Brain microvascular endothelial cell (primary cell): Measurements from ENCODE around the gene RTP4.

Experiments
- DNase-seq: peaks from one replicate; pipeline ENCODE4 v3.0.0-alpha.2; 2020
- H3K27ac ChIP-seq: fragments of 250-450 bp; sonication (Bioruptor Pico); 2 replicates; pipeline ENCODE4 v1.5.1; 2020; ENCODE audit warnings: mild to moderate bottlenecking, moderate library complexity
- H3K27me3 ChIP-seq: fragments of 250-450 bp; sonication (Bioruptor Pico); replicated peaks from 2 replicates; pipeline ENCODE4 v1.5.1; 2020; ENCODE audit warnings: mild to moderate bottlenecking
- H3K36me3 ChIP-seq: fragments of 250-450 bp; sonication (Bioruptor Pico); replicated peaks from 2 replicates; pipeline ENCODE4 v1.5.1; 2020; ENCODE audit warnings: mild to moderate bottlenecking
- H3K4me3 ChIP-seq: 2 replicates; pipeline ENCODE4 v1.5.1; 2011; ENCODE audit warnings: low read depth, mild to moderate bottlenecking, control low read depth, low read length, moderate library complexity
- in situ Hi-C: cut with HindIII; loops from 2 replicates; pipeline ENCODE4 v1.10.0; 2017; ENCODE audit warnings: low sequenced_read_pairs, low pct_ligation_motif_present
- TF ChIP-seq, protein P1 (sequence below): IDR thresholded peaks from 2 replicates; pipeline ENCODE4 v1.5.1; 2011; ENCODE audit warnings: low read depth, mild to moderate bottlenecking, moderate library complexity, low read length, control low read depth, inconsistent platforms; ENCODE audit errors: missing control alignments

Gene RTP4

DNA sequence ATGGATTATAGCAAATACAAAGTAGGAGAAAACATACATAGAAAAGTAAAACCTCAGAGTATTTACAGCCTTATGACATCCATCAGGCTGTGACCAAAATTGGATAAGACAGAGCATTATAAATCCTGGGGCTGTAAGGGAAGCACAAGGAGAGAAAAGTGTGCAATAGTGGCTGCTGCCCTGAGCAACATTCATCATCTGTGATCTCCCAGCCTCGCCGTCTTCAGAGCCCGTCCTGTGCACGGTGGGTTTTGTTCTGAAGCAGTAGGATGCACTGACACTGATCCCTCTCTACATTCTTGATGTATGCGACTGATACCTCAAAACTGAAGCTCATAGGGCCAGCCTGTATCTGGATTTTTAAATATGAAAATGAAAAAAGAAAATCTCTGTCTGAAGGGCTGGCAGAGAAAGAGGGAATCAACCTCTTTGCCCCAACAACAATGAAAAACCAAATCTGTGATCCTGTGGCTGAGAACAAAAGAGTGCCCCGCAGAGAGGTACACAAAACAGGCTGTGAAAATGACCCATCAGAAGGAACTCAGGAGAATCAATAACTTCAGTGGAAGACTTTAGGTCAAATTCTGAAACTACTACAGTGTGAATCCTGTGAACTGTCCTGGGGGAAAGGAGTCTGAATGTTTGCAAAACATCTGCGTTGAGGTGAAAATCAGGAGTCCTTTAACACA is 8.2 kb upstream of the RTP4 start:
- Histone ChIP-seq H3K36me3 (no peaks in the 10 kb centered on the region), H3K4me3 (no peak overlapping the region), H3K27ac (no peak overlapping the region), H3K27me3 (no peaks in the 10 kb centered on the region)
- TF ChIP-seq, protein P1, sequence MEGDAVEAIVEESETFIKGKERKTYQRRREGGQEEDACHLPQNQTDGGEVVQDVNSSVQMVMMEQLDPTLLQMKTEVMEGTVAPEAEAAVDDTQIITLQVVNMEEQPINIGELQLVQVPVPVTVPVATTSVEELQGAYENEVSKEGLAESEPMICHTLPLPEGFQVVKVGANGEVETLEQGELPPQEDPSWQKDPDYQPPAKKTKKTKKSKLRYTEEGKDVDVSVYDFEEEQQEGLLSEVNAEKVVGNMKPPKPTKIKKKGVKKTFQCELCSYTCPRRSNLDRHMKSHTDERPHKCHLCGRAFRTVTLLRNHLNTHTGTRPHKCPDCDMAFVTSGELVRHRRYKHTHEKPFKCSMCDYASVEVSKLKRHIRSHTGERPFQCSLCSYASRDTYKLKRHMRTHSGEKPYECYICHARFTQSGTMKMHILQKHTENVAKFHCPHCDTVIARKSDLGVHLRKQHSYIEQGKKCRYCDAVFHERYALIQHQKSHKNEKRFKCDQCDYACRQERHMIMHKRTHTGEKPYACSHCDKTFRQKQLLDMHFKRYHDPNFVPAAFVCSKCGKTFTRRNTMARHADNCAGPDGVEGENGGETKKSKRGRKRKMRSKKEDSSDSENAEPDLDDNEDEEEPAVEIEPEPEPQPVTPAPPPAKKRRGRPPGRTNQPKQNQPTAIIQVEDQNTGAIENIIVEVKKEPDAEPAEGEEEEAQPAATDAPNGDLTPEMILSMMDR: no peak
- no peak for DNase-seq
- in situ Hi-C loops: no loop called here

DNA sequence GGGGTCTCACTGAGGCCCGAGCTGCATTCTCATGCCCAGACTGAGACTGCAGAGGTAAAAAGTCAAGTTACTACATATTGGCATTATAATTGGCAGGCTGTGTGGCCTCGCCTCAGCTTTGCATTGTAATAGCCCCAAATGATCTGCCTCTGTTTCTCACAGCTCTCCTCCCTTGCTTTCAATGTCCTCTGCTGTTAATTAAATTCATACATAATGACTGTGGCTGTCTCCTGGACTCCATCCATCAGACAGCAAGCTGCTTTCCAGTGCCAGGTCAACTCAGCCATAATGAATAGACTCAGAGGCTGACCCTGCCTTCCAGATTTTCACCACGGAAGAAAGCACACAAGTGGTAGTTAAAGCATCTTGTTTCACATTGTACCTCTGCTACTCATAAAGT is 7.6 kb upstream of the RTP4 start:
- in situ Hi-C loops: no loop called here
- no peaks in the 10 kb centered on the region for H3K36me3 ChIP-seq
- TF ChIP-seq, protein P1: no peak
- no peak for DNase-seq
- no peak overlapping the region for H3K4me3 ChIP-seq
- no peaks in the 10 kb centered on the region for H3K27me3 ChIP-seq
- H3K27ac ChIP-seq: no peak overlapping the region

DNA sequence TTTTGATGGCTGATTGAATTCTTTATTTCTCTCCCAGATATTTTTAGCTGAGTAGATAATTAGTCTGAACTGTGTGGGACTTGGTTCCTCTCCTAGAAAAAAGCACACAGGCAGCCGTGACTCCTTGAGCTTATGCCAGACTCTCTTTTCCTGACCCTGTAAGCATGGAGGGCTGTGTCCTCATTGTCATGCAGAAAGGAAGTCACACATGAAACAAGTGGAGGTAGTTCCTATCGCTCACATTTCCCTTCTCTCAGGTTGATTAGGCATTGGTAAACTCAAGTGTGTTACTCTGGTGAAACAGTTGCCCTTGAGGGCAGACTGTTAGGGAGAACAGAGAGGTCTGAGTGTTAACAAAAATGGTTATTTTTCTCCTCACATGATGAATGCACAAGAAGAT is 6.3 kb upstream of the RTP4 start:
- Histone ChIP-seq H3K27ac (no peak overlapping the region), H3K36me3 (no peaks in the 10 kb centered on the region), H3K4me3 (no peak overlapping the region), H3K27me3 (no peaks in the 10 kb centered on the region)
- in situ Hi-C loops: no loop called here
- no peak for DNase-seq
- TF ChIP-seq, protein P1: no peak

DNA sequence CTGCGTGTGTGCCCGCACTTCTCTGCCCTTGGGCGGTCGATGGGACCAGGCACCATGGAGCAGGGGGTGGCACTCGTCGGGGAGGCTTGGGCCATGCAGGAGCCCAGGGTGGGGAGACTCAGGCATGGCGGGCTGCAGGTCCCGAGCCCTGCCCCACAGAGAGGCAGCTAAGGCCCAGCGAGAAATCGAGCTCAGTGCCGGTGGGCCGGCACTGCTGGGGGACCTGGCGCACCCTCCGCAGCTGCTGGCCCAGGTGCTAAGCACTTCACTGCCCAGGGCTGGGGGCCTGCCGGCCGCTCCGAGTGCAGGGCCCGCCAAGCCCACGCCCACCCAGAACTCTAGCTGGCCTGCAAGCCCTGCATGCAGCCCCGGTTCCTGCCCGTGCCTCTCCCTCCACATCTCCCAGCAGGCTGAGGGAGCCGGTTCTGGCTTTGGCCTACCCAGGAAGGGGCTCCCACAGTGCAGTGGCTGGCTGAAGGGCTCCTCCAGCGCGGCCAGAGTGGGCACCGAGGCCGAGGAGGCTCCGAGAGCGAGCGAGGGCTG is 553 bp upstream of the RTP4 start:
- H3K36me3 ChIP-seq: no peaks in the 10 kb centered on the region
- DNase-seq: no peak
- H3K4me3 ChIP-seq: no peak overlapping the region
- TF ChIP-seq, protein P1: no peak
- no peak overlapping the region for H3K27ac ChIP-seq
- H3K27me3 ChIP-seq: peaks cover 5% of the 10 kb centered on the region
- in situ Hi-C loops: no loop called here

DNA sequence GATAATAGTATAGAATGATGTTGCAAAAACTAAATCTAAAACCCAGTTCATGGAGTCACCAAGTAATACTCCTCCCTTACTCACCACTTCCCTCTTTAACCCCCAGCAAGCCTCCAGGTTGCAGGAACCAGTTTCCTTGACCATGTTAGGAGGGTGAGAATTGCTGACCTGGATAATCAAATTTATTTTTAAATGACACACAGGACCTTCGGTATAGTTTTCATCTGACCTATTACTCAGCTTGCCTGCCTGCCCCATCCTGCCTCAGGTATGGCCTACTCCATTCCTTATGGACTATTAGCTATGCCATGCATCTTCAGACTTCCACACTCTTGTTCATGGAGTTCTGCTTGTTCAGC is 883 bp downstream of the RTP4 start:
- Histone ChIP-seq H3K27ac (no peak overlapping the region), H3K36me3 (no peaks in the 10 kb centered on the region), H3K27me3 (peaks cover 5% of the 10 kb centered on the region), H3K4me3 (no peak overlapping the region)
- in situ Hi-C loops: no loop called here
- DNase-seq: no peak
- TF ChIP-seq, protein P1: no peak

DNA sequence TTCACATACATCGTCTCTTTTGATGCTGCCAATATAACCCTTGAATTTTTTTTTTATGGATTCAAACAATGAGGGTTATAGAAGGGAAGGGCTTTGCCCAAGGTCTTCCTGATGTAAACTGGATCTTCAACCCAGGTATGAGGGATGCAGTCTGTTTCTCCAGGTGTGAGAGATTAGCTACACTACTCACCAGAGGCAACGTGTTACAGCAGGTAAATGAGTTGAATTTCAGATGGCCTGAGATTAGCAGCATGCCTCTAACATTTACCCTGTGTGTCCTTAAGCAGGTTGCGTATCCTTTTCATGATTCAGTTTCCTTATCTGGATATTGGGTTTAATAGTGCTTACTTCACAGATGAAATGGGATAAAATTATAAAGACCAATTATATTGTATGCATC is 1.9 kb downstream of the RTP4 start:
- in situ Hi-C loops: no loop called here
- no peak overlapping the region for H3K4me3 ChIP-seq

More for the DNA sequence above, 1.9 kb downstream of the RTP4 start:
- Histone ChIP-seq H3K27me3 (peaks cover 5% of the 10 kb centered on the region), H3K27ac (no peak overlapping the region), H3K36me3 (no peaks in the 10 kb centered on the region)
- no peak for DNase-seq
- TF ChIP-seq, protein P1: no peak
